GM12878 (cell line): ENCODE data around the gene KRT78. TPM values are rescaled to one million over a fixed set of nuclear protein-coding genes. Genes with fewer than 3 reads are reported as not detected.

Experiments
- ATAC-seq: fragments of 200-7000 bp; cut with Tn5 transposase; 3 replicates; pipeline ENCODE4 v1.9.1; 2020; ENCODE audit warnings: mild to moderate bottlenecking, moderate library complexity
- BruUV-seq: library from RNA; stranded (reverse); fragments of 400-500 nt; replicated peaks from 2 replicates; lab custom pipeline; 2021; lab: Mats Ljungman, UMichigan
- CTCF ChIA-PET: fragments of 300-600 bp; sonication (Branson Sonifier 250); formaldehyde crosslinking; extraction: SDS; loops from one replicate; lab custom pipeline; 2021; ENCODE audit warnings: inconsistent platforms; lab: Yijun Ruan, JAX
- POLR2A ChIA-PET: fragments of 350-600 bp; formaldehyde crosslinking; extraction: SDS; loops from one replicate; lab custom pipeline; 2021; ENCODE audit warnings: inconsistent platforms; lab: Charles Lee
- RAD21 ChIA-PET: fragments of 300-600 bp; sonication (Branson Sonifier 250); formaldehyde crosslinking; loops from one replicate; lab custom pipeline; 2023; ENCODE audit warnings: antibody characterized with exemption; ENCODE audit not compliant: unreplicated experiment; lab: Charles Lee
- SMC1A ChIA-PET: fragments of 300-600 bp; sonication (Branson Sonifier 250); formaldehyde crosslinking; loops from one replicate; lab custom pipeline; 2023; ENCODE audit not compliant: unreplicated experiment, uncharacterized antibody; lab: Charles Lee
- DNase-seq: peaks from one replicate; pipeline ENCODE4 v3.0.0-alpha.2; 2011; ENCODE audit warnings: low read depth, low spot score
- FAIRE-seq: peaks from 3 replicates; lab custom pipeline; 2011; peaks lifted over from hg19 to GRCh38; lab: Jason Lieb, UNC
- H2AFZ ChIP-seq: 2 replicates; pipeline ENCODE4 v1.6.0; 2011; ENCODE audit warnings: low read depth, low read length, control low read depth; ENCODE audit not compliant: control insufficient read depth
- H3K27ac ChIP-seq: 2 replicates; pipeline ENCODE4 v1.5.1; 2011; ENCODE audit warnings: control low read depth; ENCODE audit not compliant: control insufficient read depth, insufficient read depth
- H3K27me3 ChIP-seq, 2 experiments: replicated peaks in 1 of 2; 2 replicates each; pipeline versions ENCODE4 v1.6.0 to v1.6.1; 2011; ENCODE audit warnings: low read length in 1 of 2; ENCODE audit not compliant: control insufficient read depth in 2 of 2, insufficient read depth in 2 of 2
- H3K36me3 ChIP-seq, 2 experiments: 2 replicates each; pipeline ENCODE4 v1.5.1; 2011; ENCODE audit warnings: low read length in 1 of 2; ENCODE audit not compliant: control insufficient read depth in 2 of 2, insufficient read depth in 2 of 2
- H3K4me1 ChIP-seq: 2 replicates; pipeline ENCODE4 v1.6.1; 2011; ENCODE audit warnings: mild to moderate bottlenecking, low read length, moderate library complexity, mixed read lengths; ENCODE audit not compliant: control insufficient read depth, insufficient read depth
- H3K4me2 ChIP-seq: 2 replicates; pipeline ENCODE4 v1.6.0; 2011; ENCODE audit warnings: control low read depth; ENCODE audit not compliant: control insufficient read depth, insufficient read depth
- H3K4me3 ChIP-seq: fragments of 200-600 bp; sonication (generic); 2 replicates; pipeline ENCODE4 v1.5.1; 2016
- H3K79me2 ChIP-seq: 2 replicates; pipeline ENCODE4 v1.6.0; 2011; ENCODE audit warnings: low read length; ENCODE audit not compliant: control insufficient read depth, insufficient read depth
- H3K9ac ChIP-seq: 2 replicates; pipeline ENCODE4 v1.8.0; 2011; ENCODE audit warnings: low read length, control low read depth, mixed read lengths; ENCODE audit not compliant: control insufficient read depth, insufficient read depth
- H3K9me3 ChIP-seq: replicated peaks from 3 replicates; pipeline ENCODE4 v1.5.1; 2011; ENCODE audit warnings: mild to moderate bottlenecking, low read length; ENCODE audit not compliant: control insufficient read depth, insufficient read depth
- H4K20me1 ChIP-seq: 2 replicates; pipeline ENCODE4 v1.6.0; 2011; ENCODE audit not compliant: control insufficient read depth, insufficient read depth
- BACH1 ChIP-seq: fragments of 450-650 bp; IDR thresholded peaks from 2 replicates; pipeline ENCODE4 v1.6.1; 2017; ENCODE audit warnings: mild to moderate bottlenecking, borderline replicate concordance
- JUNB ChIP-seq: IDR thresholded peaks from 2 replicates; pipeline ENCODE4 v1.6.1; 2016; ENCODE audit warnings: antibody characterized with exemption, mild to moderate bottlenecking
- MTA2 ChIP-seq: fragments of 450-650 bp; IDR thresholded peaks from 2 replicates; pipeline ENCODE4 v1.6.1; 2016; ENCODE audit warnings: low read depth, mild to moderate bottlenecking, moderate library complexity
- MXI1 ChIP-seq: fragments of 150-350 bp; IDR thresholded peaks from 2 replicates; pipeline ENCODE4 v1.6.1; 2011; ENCODE audit warnings: low read depth, mild to moderate bottlenecking, inconsistent platforms, low read length, improper control_type of control experiment
- NFXL1 ChIP-seq: fragments of 450-650 bp; IDR thresholded peaks from 2 replicates; pipeline ENCODE4 v1.6.1; 2017; ENCODE audit warnings: antibody characterized with exemption, mild to moderate bottlenecking, borderline replicate concordance
- NFYB ChIP-seq: IDR thresholded peaks from 2 replicates; pipeline ENCODE4 v1.6.1; 2011; ENCODE audit warnings: low read depth, mild to moderate bottlenecking, low read length, improper control_type of control experiment, moderate library complexity; ENCODE audit not compliant: insufficient read depth
- NR2C2 ChIP-seq: IDR thresholded peaks from 2 replicates; pipeline ENCODE4 v1.6.1; 2011; ENCODE audit warnings: borderline replicate concordance, low read depth; ENCODE audit not compliant: control insufficient read depth, insufficient read length
- SMAD5 ChIP-seq: IDR thresholded peaks from 2 replicates; pipeline ENCODE4 v1.6.1; 2016; ENCODE audit warnings: antibody characterized with exemption, low read depth
- SREBF1 ChIP-seq: IDR thresholded peaks from 2 replicates; pipeline ENCODE4 v1.6.1; 2012; ENCODE audit warnings: mild to moderate bottlenecking, low read length
- STAT3 ChIP-seq: IDR thresholded peaks from 2 replicates; pipeline ENCODE4 v1.6.1; 2011; ENCODE audit warnings: low read depth, low read length, improper control_type of control experiment
- ZNF207 ChIP-seq: fragments of 450-650 bp; IDR thresholded peaks from 2 replicates; pipeline ENCODE4 v1.6.1; 2014; ENCODE audit warnings: antibody characterized with exemption, mild to moderate bottlenecking, borderline replicate concordance
- WGBS: methylation state at CpG from one replicate; pipeline ENCODE4 v1.1.6; 2016; ENCODE audit warnings: low lambda C conversion rate; ENCODE audit not compliant: insufficient replicate concordance, insufficient coverage; ENCODE audit errors: missing lambda C conversion rate; 5-methylcytosine and 5-hydroxymethylcytosine counted together
- in situ Hi-C: fragments of 300-500 bp; cut with MboI; formaldehyde crosslinking; loops from 9 replicates; pipeline ENCODE4 v1.14.3; 2018; ENCODE audit warnings: mixed read lengths
- intact Hi-C: fragments of 100-400 bp; cut with micrococcal nuclease; formaldehyde crosslinking; loops from one replicate; pipeline ENCODE4 v1.14.2; 2022; ENCODE audit not compliant: unreplicated experiment
- polyA plus RNA-seq, 11 experiments: library from polyadenylated mRNA; depleted of rRNA in 4 of 11; unstranded in 6 of 11; stranded (reverse) in 5 of 11; fragments of >200 nt; fragmentation: Nextera tagmentation in 4 of 11; fragmentation: Illumina TruSeq in 1 of 11; extraction: Ambion mirVana in 4 of 11; extraction: Trizol in 1 of 11; gene quantifications; 1 replicate in 1 of 11; 2 replicates in 10 of 11; pipeline versions ENCODE4 v1.2.1 to v1.2.3, GENCODE V29; 2011 to 2016; ENCODE audit warnings: inconsistent platforms in 2 of 11, missing spikeins in 2 of 11, low read depth in 1 of 11
- total RNA-seq, 4 experiments: library from RNA; depleted of rRNA in 3 of 4; stranded (reverse); fragments of >200 nt in 3 of 4; fragmentation: Illumina TruSeq in 1 of 4; extraction: Trizol in 1 of 4; gene quantifications; 2 replicates each; pipeline versions ENCODE4 v1.2.1 to v1.2.3, GENCODE V29; 2013 to 2021
- TF ChIP-seq, protein P1 (sequence below): IDR thresholded peaks from 2 replicates; pipeline ENCODE4 v1.6.1; 2011; ENCODE audit warnings: borderline replicate concordance, low read depth, mild to moderate bottlenecking, moderate library complexity, mixed read lengths, low read length; ENCODE audit not compliant: insufficient read depth; ENCODE audit errors: extremely low read length
- TF ChIP-seq, protein P2 (sequence below): fragments of 450-650 bp; conservative IDR thresholded peaks from 2 replicates; pipeline ENCODE4 v1.6.1; 2017; ENCODE audit warnings: mild to moderate bottlenecking, moderate library complexity
- TF ChIP-seq, protein P3 (sequence below): IDR thresholded peaks from 2 replicates; pipeline ENCODE4 v1.6.1; 2012; ENCODE audit warnings: low read length, inconsistent platforms
- TF ChIP-seq, protein P4 (sequence below): IDR thresholded peaks from 2 replicates; pipeline ENCODE4 v1.6.1; 2012; ENCODE audit warnings: low read depth, low read length, improper control_type of control experiment
- TF ChIP-seq, protein P5 (sequence below): fragments of 450-650 bp; IDR thresholded peaks from 2 replicates; pipeline ENCODE4 v1.6.1; 2016; ENCODE audit warnings: mild to moderate bottlenecking

KRT78 gene
- total and polyA plus RNA-seq, 10 of the 15 experiments (the other 5 are each of a cell fraction or from before 2014, with no cell fraction given) = 0.07 TPM; not detected in 9

DNA sequence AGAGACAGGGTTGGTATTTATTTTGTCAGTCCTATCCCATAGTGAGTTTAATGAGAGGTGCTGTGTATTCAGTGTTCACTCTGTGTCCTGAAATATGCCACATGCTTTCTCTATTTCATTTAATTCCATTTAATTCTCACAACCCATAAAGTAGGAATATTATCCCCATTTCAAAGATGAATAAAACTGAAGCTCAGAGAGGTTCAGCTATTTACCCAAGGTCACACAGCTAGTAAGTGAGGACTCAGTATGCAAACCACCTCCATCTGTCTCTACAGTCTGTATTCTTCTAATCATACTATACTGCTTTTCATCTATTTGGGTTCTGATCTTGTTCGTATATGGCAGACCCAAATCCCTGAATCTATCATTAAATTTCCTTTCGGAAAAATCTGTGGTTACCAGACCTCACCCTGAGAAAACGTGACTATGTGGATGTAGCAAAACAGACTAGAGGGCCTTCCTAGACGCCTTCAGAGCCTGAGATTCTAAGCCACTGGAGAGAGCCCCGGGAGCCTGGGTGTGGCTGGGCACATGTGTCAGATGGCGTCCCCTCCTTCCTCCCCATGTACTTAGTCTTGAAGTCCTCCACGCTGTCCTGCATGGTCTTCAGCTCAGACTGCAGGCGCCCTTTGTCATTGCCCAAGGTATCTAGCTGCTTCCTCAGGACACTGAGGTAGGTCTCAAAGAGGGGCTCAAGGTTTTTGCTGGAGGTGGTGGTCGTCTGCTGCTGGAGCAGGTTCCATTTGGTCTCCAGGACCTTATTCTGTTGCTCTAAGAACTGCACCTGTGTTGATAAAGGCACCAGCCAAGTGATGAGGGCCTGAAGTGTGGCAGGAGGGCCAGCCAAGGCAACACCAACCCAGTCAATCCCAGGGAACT is 37.4 kb downstream of the KRT78 start:
- intact Hi-C loops (no loop called here), in situ Hi-C loops (no loop called here)
- H3K79me2 ChIP-seq = no peaks in the 10 kb centered on the region
- FAIRE-seq (no peak), DNase-seq (no peak), ATAC-seq (no peak)
- TF ChIP-seq, protein P1, sequence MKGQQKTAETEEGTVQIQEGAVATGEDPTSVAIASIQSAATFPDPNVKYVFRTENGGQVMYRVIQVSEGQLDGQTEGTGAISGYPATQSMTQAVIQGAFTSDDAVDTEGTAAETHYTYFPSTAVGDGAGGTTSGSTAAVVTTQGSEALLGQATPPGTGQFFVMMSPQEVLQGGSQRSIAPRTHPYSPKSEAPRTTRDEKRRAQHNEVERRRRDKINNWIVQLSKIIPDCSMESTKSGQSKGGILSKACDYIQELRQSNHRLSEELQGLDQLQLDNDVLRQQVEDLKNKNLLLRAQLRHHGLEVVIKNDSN = no peak
- TF ChIP-seq NFXL1 = no peak
- TF ChIP-seq MTA2 = no peak
- no peak for TF ChIP-seq MXI1
- TF ChIP-seq, protein P2, sequence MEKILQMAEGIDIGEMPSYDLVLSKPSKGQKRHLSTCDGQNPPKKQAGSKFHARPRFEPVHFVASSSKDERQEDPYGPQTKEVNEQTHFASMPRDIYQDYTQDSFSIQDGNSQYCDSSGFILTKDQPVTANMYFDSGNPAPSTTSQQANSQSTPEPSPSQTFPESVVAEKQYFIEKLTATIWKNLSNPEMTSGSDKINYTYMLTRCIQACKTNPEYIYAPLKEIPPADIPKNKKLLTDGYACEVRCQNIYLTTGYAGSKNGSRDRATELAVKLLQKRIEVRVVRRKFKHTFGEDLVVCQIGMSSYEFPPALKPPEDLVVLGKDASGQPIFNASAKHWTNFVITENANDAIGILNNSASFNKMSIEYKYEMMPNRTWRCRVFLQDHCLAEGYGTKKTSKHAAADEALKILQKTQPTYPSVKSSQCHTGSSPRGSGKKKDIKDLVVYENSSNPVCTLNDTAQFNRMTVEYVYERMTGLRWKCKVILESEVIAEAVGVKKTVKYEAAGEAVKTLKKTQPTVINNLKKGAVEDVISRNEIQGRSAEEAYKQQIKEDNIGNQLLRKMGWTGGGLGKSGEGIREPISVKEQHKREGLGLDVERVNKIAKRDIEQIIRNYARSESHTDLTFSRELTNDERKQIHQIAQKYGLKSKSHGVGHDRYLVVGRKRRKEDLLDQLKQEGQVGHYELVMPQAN = no peak
- no peak for TF ChIP-seq STAT3
- TF ChIP-seq, protein P3, sequence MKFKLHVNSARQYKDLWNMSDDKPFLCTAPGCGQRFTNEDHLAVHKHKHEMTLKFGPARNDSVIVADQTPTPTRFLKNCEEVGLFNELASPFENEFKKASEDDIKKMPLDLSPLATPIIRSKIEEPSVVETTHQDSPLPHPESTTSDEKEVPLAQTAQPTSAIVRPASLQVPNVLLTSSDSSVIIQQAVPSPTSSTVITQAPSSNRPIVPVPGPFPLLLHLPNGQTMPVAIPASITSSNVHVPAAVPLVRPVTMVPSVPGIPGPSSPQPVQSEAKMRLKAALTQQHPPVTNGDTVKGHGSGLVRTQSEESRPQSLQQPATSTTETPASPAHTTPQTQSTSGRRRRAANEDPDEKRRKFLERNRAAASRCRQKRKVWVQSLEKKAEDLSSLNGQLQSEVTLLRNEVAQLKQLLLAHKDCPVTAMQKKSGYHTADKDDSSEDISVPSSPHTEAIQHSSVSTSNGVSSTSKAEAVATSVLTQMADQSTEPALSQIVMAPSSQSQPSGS = no peak
- no peak for TF ChIP-seq SREBF1
- TF ChIP-seq BACH1 = no peak
- no peak for TF ChIP-seq NR2C2
- no peak for TF ChIP-seq NFYB
- TF ChIP-seq SMAD5 = no peak
- TF ChIP-seq, protein P4, sequence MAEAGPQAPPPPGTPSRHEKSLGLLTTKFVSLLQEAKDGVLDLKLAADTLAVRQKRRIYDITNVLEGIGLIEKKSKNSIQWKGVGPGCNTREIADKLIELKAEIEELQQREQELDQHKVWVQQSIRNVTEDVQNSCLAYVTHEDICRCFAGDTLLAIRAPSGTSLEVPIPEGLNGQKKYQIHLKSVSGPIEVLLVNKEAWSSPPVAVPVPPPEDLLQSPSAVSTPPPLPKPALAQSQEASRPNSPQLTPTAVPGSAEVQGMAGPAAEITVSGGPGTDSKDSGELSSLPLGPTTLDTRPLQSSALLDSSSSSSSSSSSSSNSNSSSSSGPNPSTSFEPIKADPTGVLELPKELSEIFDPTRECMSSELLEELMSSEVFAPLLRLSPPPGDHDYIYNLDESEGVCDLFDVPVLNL = no peak
- no peak for TF ChIP-seq ZNF207
- TF ChIP-seq, protein P5, sequence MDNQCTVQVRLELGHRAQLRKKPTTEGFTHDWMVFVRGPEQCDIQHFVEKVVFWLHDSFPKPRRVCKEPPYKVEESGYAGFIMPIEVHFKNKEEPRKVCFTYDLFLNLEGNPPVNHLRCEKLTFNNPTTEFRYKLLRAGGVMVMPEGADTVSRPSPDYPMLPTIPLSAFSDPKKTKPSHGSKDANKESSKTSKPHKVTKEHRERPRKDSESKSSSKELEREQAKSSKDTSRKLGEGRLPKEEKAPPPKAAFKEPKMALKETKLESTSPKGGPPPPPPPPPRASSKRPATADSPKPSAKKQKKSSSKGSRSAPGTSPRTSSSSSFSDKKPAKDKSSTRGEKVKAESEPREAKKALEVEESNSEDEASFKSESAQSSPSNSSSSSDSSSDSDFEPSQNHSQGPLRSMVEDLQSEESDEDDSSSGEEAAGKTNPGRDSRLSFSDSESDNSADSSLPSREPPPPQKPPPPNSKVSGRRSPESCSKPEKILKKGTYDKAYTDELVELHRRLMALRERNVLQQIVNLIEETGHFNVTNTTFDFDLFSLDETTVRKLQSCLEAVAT = no peak
- TF ChIP-seq JUNB = no peak
- H3K9ac ChIP-seq = no peak overlapping the region
- no peaks in the 10 kb centered on the region for H3K36me3 ChIP-seq
- SMC1A ChIA-PET = no interaction called here
- peaks cover 0 to 5% of the 10 kb centered on the region in 2 experiments; a peak in 2 of 4 replicates for H3K27me3 ChIP-seq
- no peaks in the 10 kb centered on the region for H3K9me3 ChIP-seq
- H3K4me2 ChIP-seq = no peak overlapping the region
- no peak overlapping the region for H3K27ac ChIP-seq
- no peak overlapping the region for H2AFZ ChIP-seq
- no peaks in the 10 kb centered on the region for H4K20me1 ChIP-seq
- RAD21 ChIA-PET = no interaction called here
- CTCF ChIA-PET = no interaction called here
- no peaks in the 10 kb centered on the region for H3K4me1 ChIP-seq
- H3K4me3 ChIP-seq = no peak overlapping the region
- no TSS peak for BruUV-seq
- WGBS = 2% methylated on average over 9 of the region's 9 CpGs
- POLR2A ChIA-PET = interaction anchor here (0.6 kb wide), 1 partner anchor 1288 kb away, joined by 3 read pairs; no protein-coding TSS in a partner anchor
